SHP77 (cell line): Measurements from ENCODE around the gene SLC16A11.
"Not testable (repeated sequence)": the region's sequence is repeated elsewhere in the genome, so short reads cannot be mapped to it uniquely, and the experiment has no call there.

Experiments
- DNase-seq, 2 experiments: peaks; one replicate each; lab custom pipeline; 2025; lab: John Stamatoyannopoulos, UW

The SLC16A11 gene

GRCh38 chr17:7058831-7059447 is 15.0 kb upstream of the SLC16A11 start:
- no peak for DNase-seq

- DNase-seq: no peak
These were observed 12.5 kb upstream of the SLC16A11 start for GRCh38 chr17:7056386-7056785.

GRCh38 chr17:7050583-7050982 is 6.7 kb upstream of the SLC16A11 start:
- DNase-seq: not testable (repeated sequence)

GRCh38 chr17:7048968-7049367 is 5.1 kb upstream of the SLC16A11 start:
- no peak for DNase-seq

GRCh38 chr17:7047566-7047965 is 3.7 kb upstream of the SLC16A11 start:
- DNase-seq: no peak

GRCh38 chr17:7046725-7047397 is 3.0 kb upstream of the SLC16A11 start:
- DNase-seq: not testable (repeated sequence)

GRCh38 chr17:7046127-7046724 is 2.3 kb upstream of the SLC16A11 start:
- DNase-seq: peak; percentile 10 to 38

- DNase-seq: peak; percentile 59 to 70
These were observed 1.7 kb upstream of the SLC16A11 start for GRCh38 chr17:7045492-7046126.

GRCh38 chr17:7043182-7043496 is 753 bp downstream of the SLC16A11 start:
- no peak for DNase-seq

- DNase-seq: no peak
These were observed 1.3 kb downstream of the SLC16A11 start for GRCh38 chr17:7042501-7043181.

GRCh38 chr17:7041607-7042500 is 2.0 kb downstream of the SLC16A11 start:
- DNase-seq: no peak

GRCh38 chr17:7039832-7040231 is 4.1 kb downstream of the SLC16A11 start:
- no peak for DNase-seq

GRCh38 chr17:7038025-7038862 is 5.6 kb downstream of the SLC16A11 start:
- no peak for DNase-seq

GRCh38 chr17:7035591-7036368 is 8.1 kb downstream of the SLC16A11 start, which contains the start of gene SLC16A13:
SLC16A13 (plus strand) TSS chr17:7036015; CDS start chr17:7036383, 368 bp downstream.
- DNase-seq: peak; percentile 99

- DNase-seq: no peak
These were observed 8.8 kb downstream of the SLC16A11 start for GRCh38 chr17:7034955-7035590.

GRCh38 chr17:7029659-7030058 is 14.2 kb downstream of the SLC16A11 start:
- no peak for DNase-seq

- DNase-seq: no peak
These were observed 14.8 kb downstream of the SLC16A11 start for GRCh38 chr17:7029096-7029495.

- DNase-seq: no peak
These were observed 16.6 kb downstream of the SLC16A11 start for GRCh38 chr17:7027335-7027734.

GRCh38 chr17:7026471-7027115 is 17.3 kb downstream of the SLC16A11 start:
- no peak for DNase-seq
